Mucosa of descending colon (tissue), 3 donors: ENCODE measurements around the gene CA9. TPM values are rescaled to one million over a fixed set of nuclear protein-coding genes. Genes with fewer than 3 reads are reported as not detected.

Source experiments
- ATAC-seq: fragments of 200-7000 bp; cut with Tn5 transposase; one replicate; pipeline ENCODE4 v1.9.1; 2020; ENCODE audit warnings: mild to moderate bottlenecking, moderate library complexity
- DNase-seq, 3 donors: peaks; one replicate each; pipeline ENCODE4 v3.0.0-alpha.2; 2020
- H3K36me3 ChIP-seq: fragments of 200-600 bp; one replicate; pipeline ENCODE4 v1.8.0; 2021; ENCODE audit warnings: low read depth, mild to moderate bottlenecking
- H3K4me1 ChIP-seq: fragments of 200-600 bp; one replicate; pipeline ENCODE4 v1.8.0; 2021; ENCODE audit warnings: low read depth, mild to moderate bottlenecking
- H3K4me3 ChIP-seq: fragments of 200-600 bp; one replicate; pipeline ENCODE4 v1.8.0; 2021; ENCODE audit warnings: mild to moderate bottlenecking
- H3K9me3 ChIP-seq: fragments of 200-600 bp; one replicate; pipeline ENCODE4 v1.8.0; 2021; ENCODE audit warnings: mild to moderate bottlenecking
- intact Hi-C, 2 donors: fragments of 100-400 bp; cut with DNase I in 1 of 2; cut with micrococcal nuclease in 1 of 2; formaldehyde crosslinking; loops; one replicate each; pipeline versions ENCODE4 v1.11.0 to v1.11.1; 2022; cut with DNase I, micrococcal nuclease
- total RNA-seq, 3 donors: library from RNA; stranded (reverse); fragmentation: NEBNext Ultra II Directional in 2 of 3; extraction: Animal tissue kit (Norgen Biotek cat#: 25700) in 2 of 3; gene quantifications; one replicate each; pipeline versions ENCODE4 v1.2.1 to v1.2.4, GENCODE V29; 2021 to 2023
- TF ChIP-seq, protein P1 (sequence below): fragments of 200-600 bp; IDR thresholded peaks from one replicate; pipeline ENCODE4 v1.8.0; 2022; ENCODE audit warnings: antibody characterized with exemption, mild to moderate bottlenecking
- donor health status: DM: no; HTN: no; CAD: no; lungs with moderate emphysema.
- donor health status: DM: no; HTN: no; CAD: no.
- donor health status: DM: no; HTN: yes; CAD: no.

The CA9 gene
- total RNA-seq, 3 donors from 2014 or later, result 0.61 to 1.7 TPM; not detected in 1

DNA sequence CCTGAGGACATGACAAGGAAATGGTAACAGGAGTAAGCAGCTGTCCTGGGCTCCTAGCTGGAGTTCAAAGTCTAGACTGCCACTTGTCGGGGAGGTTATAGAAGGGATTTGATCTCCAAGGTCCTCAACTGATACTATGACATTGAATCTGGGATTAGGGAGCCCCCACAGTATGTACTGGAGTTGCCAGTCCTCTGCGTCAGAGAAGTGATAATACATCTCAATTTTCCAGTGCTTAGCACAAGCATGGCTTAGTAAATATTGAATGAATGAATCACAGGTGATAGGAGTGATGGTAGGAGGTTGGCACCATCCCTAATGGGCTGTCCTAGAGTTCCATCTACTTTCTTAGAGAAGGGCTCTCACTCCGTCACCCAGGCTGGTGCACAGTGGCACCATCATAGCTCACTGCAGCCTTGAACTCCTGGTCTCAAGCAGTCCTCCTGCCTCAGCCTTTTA is 22.2 kb downstream of the CA9 start:
- peaks cover 27% of the 10 kb centered on the region for H3K36me3 ChIP-seq
- ATAC-seq, result peak; percentile 60

DNA sequence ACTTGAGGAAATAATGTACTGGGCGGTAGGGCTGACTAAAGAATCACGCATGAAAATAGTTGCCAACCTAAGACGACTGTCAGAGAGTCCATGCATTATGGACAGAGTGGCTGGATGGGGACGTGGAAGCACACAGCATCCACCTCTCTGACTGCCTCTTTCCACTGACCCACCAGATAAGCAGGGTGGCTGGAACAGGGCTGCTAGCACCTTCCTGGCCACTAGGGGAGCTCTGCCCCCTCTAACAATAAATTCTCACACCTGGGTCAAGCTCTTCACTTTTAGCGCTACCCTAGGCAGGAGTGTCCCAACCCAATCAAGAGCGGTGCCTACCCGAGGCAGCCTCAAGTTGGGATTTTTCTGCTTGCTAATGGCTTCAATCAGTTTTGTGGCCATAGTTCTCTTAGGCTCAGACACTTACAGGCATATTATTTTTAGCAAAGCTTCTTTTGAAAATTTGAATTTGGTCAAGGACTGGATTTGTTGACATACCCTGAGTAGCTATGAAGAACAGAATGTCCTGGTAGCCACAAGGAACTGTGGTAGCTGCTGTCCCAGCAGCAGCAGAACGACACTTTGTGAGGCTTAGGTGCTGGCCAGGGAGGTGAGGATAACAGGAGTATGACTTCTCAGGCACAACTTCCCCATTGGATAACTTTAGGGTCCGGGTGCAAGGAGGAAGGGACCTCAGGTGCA is 22.9 kb downstream of the CA9 start:
- TF ChIP-seq, protein P1, sequence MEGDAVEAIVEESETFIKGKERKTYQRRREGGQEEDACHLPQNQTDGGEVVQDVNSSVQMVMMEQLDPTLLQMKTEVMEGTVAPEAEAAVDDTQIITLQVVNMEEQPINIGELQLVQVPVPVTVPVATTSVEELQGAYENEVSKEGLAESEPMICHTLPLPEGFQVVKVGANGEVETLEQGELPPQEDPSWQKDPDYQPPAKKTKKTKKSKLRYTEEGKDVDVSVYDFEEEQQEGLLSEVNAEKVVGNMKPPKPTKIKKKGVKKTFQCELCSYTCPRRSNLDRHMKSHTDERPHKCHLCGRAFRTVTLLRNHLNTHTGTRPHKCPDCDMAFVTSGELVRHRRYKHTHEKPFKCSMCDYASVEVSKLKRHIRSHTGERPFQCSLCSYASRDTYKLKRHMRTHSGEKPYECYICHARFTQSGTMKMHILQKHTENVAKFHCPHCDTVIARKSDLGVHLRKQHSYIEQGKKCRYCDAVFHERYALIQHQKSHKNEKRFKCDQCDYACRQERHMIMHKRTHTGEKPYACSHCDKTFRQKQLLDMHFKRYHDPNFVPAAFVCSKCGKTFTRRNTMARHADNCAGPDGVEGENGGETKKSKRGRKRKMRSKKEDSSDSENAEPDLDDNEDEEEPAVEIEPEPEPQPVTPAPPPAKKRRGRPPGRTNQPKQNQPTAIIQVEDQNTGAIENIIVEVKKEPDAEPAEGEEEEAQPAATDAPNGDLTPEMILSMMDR, result peak; percentile 91
- H3K4me1 ChIP-seq, result peaks cover 8% of the 10 kb centered on the region
- intact Hi-C loops, result no loop called here
- ATAC-seq (peak; percentile 89), DNase-seq (peak in 2 of 3 donors; percentile 73 to 80)
- no peaks in the 10 kb centered on the region for H3K9me3 ChIP-seq
- H3K4me3 ChIP-seq, result no peak overlapping the region
- peaks cover 32% of the 10 kb centered on the region for H3K36me3 ChIP-seq

More for the DNA sequence above, 22.2 kb downstream of the CA9 start:
- Histone ChIP-seq H3K9me3 (no peaks in the 10 kb centered on the region), H3K4me1 (peaks cover 11% of the 10 kb centered on the region), H3K4me3 (no peak overlapping the region)
- TF ChIP-seq, protein P1, result no peak
- intact Hi-C loops, result no loop called here
- no peak for DNase-seq

DNA sequence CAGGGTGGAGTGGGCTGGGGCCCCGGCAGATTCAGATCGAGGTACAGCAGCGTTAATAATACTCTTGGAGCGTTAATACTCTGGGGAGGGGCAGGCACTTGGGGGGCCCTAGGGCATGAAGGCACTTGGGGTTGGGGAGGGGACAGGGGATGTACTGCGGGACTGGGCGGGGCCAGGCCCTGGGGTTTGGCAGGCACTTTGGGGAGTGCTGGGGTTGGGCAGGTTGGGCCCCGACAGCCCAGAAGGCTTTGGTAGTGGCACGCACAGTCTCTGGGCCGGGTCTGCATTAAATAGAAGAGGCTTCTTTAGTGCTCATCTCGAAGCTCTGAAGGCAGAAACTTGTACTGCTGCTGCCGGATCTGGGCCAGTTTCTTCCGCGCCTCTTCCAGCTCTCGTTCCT is 23.8 kb downstream of the CA9 start:
- Histone ChIP-seq H3K36me3 (peaks cover 39% of the 10 kb centered on the region), H3K9me3 (no peaks in the 10 kb centered on the region), H3K4me1 (peaks cover 8% of the 10 kb centered on the region), H3K4me3 (no peak overlapping the region)
- TF ChIP-seq, protein P1, result no peak
- ATAC-seq (no peak), DNase-seq (peak in 1 of 3 donors; percentile 27)
- intact Hi-C loops, result no loop called here

DNA sequence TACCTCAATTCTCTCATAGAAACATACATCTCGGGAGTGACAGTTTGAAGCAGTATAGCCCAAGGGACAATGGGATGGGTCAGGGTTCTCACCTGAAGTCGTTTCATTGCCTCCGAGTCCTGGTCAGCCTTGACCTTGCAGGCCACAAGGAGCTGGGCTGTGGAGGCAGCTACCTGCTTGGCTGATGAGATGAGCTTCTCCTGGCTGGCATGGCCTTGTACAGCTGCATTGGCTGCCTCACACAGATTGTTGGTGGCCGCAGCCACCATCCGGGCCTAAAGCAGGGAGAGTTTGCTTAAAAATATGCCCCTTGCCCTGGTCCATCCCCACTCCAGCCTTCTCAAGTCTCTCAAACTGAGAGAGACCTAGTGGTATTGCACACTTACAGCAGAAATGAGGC is 24.5 kb downstream of the CA9 start:
- peaks cover 8% of the 10 kb centered on the region for H3K4me1 ChIP-seq
- no peak overlapping the region for H3K4me3 ChIP-seq
- no peaks in the 10 kb centered on the region for H3K9me3 ChIP-seq
- DNase-seq (no peak), ATAC-seq (no peak)
- TF ChIP-seq, protein P1, result no peak
- intact Hi-C loops, result no loop called here
- peaks cover 41% of the 10 kb centered on the region for H3K36me3 ChIP-seq

DNA sequence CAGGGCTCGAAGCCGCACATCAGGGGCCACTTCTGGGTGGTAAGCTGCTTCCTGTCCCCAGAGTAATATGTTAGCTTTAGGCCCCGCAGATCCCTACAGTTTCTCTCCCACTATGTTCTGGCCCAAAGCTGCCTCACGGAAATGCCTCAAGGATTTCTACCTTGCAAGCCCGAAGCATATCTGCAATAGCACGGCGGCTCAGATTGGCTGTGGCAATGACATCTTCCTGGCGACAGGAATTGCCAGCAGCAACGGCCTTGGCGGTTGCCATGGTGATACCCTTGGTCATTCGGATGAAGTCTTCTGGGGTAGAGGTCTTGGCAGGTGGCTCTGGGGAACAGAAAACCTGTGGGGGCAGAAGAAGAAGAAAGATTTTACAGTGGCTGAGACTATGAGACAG is 26.3 kb downstream of the CA9 start:
- peaks cover 8% of the 10 kb centered on the region for H3K4me1 ChIP-seq
- intact Hi-C loops, result loop anchor here in 1 of 2 donors (10.0 kb wide), 1 partner anchor 55 kb away; no protein-coding TSS in a partner anchor
- TF ChIP-seq, protein P1, result no peak
- ATAC-seq (no peak), DNase-seq (peak in 1 of 3 donors; percentile 8)
- no peaks in the 10 kb centered on the region for H3K9me3 ChIP-seq
- H3K36me3 ChIP-seq, result peaks cover 54% of the 10 kb centered on the region
- H3K4me3 ChIP-seq, result no peak overlapping the region
